Measurements from ENCODE around the gene ETFA. TPM values are rescaled to one million over a fixed set of nuclear protein-coding genes. Genes with fewer than 3 reads are reported as not detected.

Gene ETFA
- total RNA-seq, 1 experiment from 2014 or later = 84.4 TPM

- TF ChIP-seq STAT6 (CRISPR knock-in tag; conservative IDR thresholded peaks at IDR 0.05; ENCODE audit: low read depth) = no peak
Measured at GRCh38 chr15:76309601-76310330, 1.5 kb downstream of the ETFA start (continued).

GRCh38 chr15:76303909-76304308, 7.4 kb downstream of the ETFA start:
- H3K36me3 Mint-ChIP-seq = peaks cover 4% of the 10 kb centered on the region
- TF ChIP-seq HMGA2 (CRISPR knock-in tag; IDR thresholded peaks at IDR 0.05) (no peak), FOXP1 (CRISPR knock-in tag; IDR thresholded peaks at IDR 0.05; ENCODE audit: borderline replicate concordance) (no peak), ERG (CRISPR knock-in tag; IDR thresholded peaks at IDR 0.05) (no peak)
- ChIA-PET CTCF (no interaction called here), POLR2A (no interaction called here)
- peaks cover 12% of the 10 kb centered on the region for H3K9me3 Mint-ChIP-seq
- no peak for ATAC-seq
- no peaks in the 10 kb centered on the region for H3K27me3 Mint-ChIP-seq (ENCODE audit: low read depth)
- H3K4me1 Mint-ChIP-seq = 0 out of 2 replicates have a peak, but pooled peaks cover 3% of the 10 kb centered on the region
- DNase-seq (ENCODE audit: low spot score) = no peak
- no peak overlapping the region for H3K4me3 Mint-ChIP-seq
- no peak overlapping the region for H3K27ac Mint-ChIP-seq

GRCh38 chr15:76299786-76300185, 11.5 kb downstream of the ETFA start:
- H3K9me3 Mint-ChIP-seq = peaks cover 7% of the 10 kb centered on the region
- H3K4me3 Mint-ChIP-seq = no peak overlapping the region
- H3K4me1 Mint-ChIP-seq = 0 out of 2 replicates have a peak, but pooled peaks cover 3% of the 10 kb centered on the region
- H3K36me3 Mint-ChIP-seq = no peaks in the 10 kb centered on the region
- H3K27ac Mint-ChIP-seq = no peak overlapping the region
- TF ChIP-seq EMX1 (CRISPR knock-in tag; IDR thresholded peaks at IDR 0.05) (no peak), ERG (CRISPR knock-in tag; IDR thresholded peaks at IDR 0.05) (no peak), IRF1 (CRISPR knock-in tag; IDR thresholded peaks at IDR 0.05) (no peak), NR3C1 (CRISPR knock-in tag; conservative IDR thresholded peaks at IDR 0.05; ENCODE audit: low read depth) (no peak), RELA (CRISPR knock-in tag; IDR thresholded peaks at IDR 0.05; ENCODE audit: borderline replicate concordance) (no peak), FOXP4 (CRISPR knock-in tag; IDR thresholded peaks at IDR 0.05) (no peak), MXD4 (CRISPR knock-in tag; IDR thresholded peaks at IDR 0.05; ENCODE audit: borderline replicate concordance) (no peak), PRRX2 (CRISPR knock-in tag; IDR thresholded peaks at IDR 0.05) (no peak), ZNF317 (CRISPR knock-in tag; IDR thresholded peaks at IDR 0.05; ENCODE audit: borderline replicate concordance, low read depth) (no peak), TEAD1 (CRISPR knock-in tag; IDR thresholded peaks at IDR 0.05) (no peak), ZBTB21 (CRISPR knock-in tag; IDR thresholded peaks at IDR 0.05; ENCODE audit: borderline replicate concordance) (no peak), CDX4 (CRISPR knock-in tag; IDR thresholded peaks at IDR 0.05; ENCODE audit: borderline replicate concordance) (no peak), NFE2L1 (CRISPR knock-in tag; IDR thresholded peaks at IDR 0.05) (no peak), STAT6 (CRISPR knock-in tag; conservative IDR thresholded peaks at IDR 0.05; ENCODE audit: low read depth) (no peak)
- no peaks in the 10 kb centered on the region for H3K27me3 Mint-ChIP-seq (ENCODE audit: low read depth)
- no peak for DNase-seq (ENCODE audit: low spot score)
- ChIA-PET CTCF (no interaction called here), POLR2A (no interaction called here)
- no peak for ATAC-seq
